ENCODE data around the gene C5orf15.

Gene C5orf15

GRCh38 chr5:133919148-133920136, 49.0 kb downstream of the C5orf15 start:
- DNase-seq (ENCODE audit: insufficient read length, low spot score) (no peak), FAIRE-seq (no peak)
- no peak for TF ChIP-seq POLR2A (IDR thresholded peaks at IDR 0.05; ENCODE audit: low read depth, low read length)

GRCh38 chr5:133918731-133919130, 49.7 kb downstream of the C5orf15 start:
- DNase-seq (ENCODE audit: insufficient read length, low spot score) (no peak), FAIRE-seq (no peak)
- TF ChIP-seq POLR2A (IDR thresholded peaks at IDR 0.05; ENCODE audit: low read depth, low read length), result no peak

GRCh38 chr5:133918316-133918715, 50.1 kb downstream of the C5orf15 start:
- no peak for FAIRE-seq
- DNase-seq (ENCODE audit: insufficient read length, low spot score), result no peak
- TF ChIP-seq POLR2A (IDR thresholded peaks at IDR 0.05; ENCODE audit: low read depth, low read length), result no peak

- no peak for DNase-seq (ENCODE audit: insufficient read length, low spot score)
- FAIRE-seq, result no peak
- no peak for TF ChIP-seq POLR2A (IDR thresholded peaks at IDR 0.05; ENCODE audit: low read depth, low read length)
Observed at GRCh38 chr5:133917785-133918184, 50.6 kb downstream of the C5orf15 start.

- DNase-seq (ENCODE audit: insufficient read length, low spot score), result no peak
- no peak for FAIRE-seq
- no peak for TF ChIP-seq POLR2A (IDR thresholded peaks at IDR 0.05; ENCODE audit: low read depth, low read length)
Observed at GRCh38 chr5:133916914-133917313, 51.5 kb downstream of the C5orf15 start.

- FAIRE-seq, result no peak
- no peak for TF ChIP-seq POLR2A (IDR thresholded peaks at IDR 0.05; ENCODE audit: low read depth, low read length)
- no peak for DNase-seq (ENCODE audit: insufficient read length, low spot score)
Observed at GRCh38 chr5:133916479-133916878, 51.9 kb downstream of the C5orf15 start.

- no peak for FAIRE-seq
- no peak for DNase-seq (ENCODE audit: insufficient read length, low spot score)
- no peak for TF ChIP-seq POLR2A (IDR thresholded peaks at IDR 0.05; ENCODE audit: low read depth, low read length)
Observed at GRCh38 chr5:133914434-133914833, 54.0 kb downstream of the C5orf15 start.

GRCh38 chr5:133913413-133914155, 54.8 kb downstream of the C5orf15 start:
- FAIRE-seq (no peak), DNase-seq (ENCODE audit: insufficient read length, low spot score) (no peak)
- no peak for TF ChIP-seq POLR2A (IDR thresholded peaks at IDR 0.05; ENCODE audit: low read depth, low read length)

- DNase-seq (ENCODE audit: insufficient read length, low spot score) (no peak), FAIRE-seq (no peak)
- no peak for TF ChIP-seq POLR2A (IDR thresholded peaks at IDR 0.05; ENCODE audit: low read depth, low read length)
Observed at GRCh38 chr5:133912951-133913350, 55.5 kb downstream of the C5orf15 start.

GRCh38 chr5:133910571-133910970, 57.9 kb downstream of the C5orf15 start:
- no peak for FAIRE-seq
- no peak for TF ChIP-seq POLR2A (IDR thresholded peaks at IDR 0.05; ENCODE audit: low read depth, low read length)
- DNase-seq (ENCODE audit: insufficient read length, low spot score), result no peak

- FAIRE-seq (no peak), DNase-seq (ENCODE audit: insufficient read length, low spot score) (no peak)
- TF ChIP-seq POLR2A (IDR thresholded peaks at IDR 0.05; ENCODE audit: low read depth, low read length), result no peak
Observed at GRCh38 chr5:133909603-133910002, 58.8 kb downstream of the C5orf15 start.

- DNase-seq (ENCODE audit: insufficient read length, low spot score) (no peak), FAIRE-seq (no peak)
- no peak for TF ChIP-seq POLR2A (IDR thresholded peaks at IDR 0.05; ENCODE audit: low read depth, low read length)
Observed at GRCh38 chr5:133907075-133907474, 61.4 kb downstream of the C5orf15 start.

- no peak for TF ChIP-seq POLR2A (IDR thresholded peaks at IDR 0.05; ENCODE audit: low read depth, low read length)
- FAIRE-seq, result no peak
- DNase-seq (ENCODE audit: insufficient read length, low spot score), result no peak
Observed at GRCh38 chr5:133906303-133906702, 62.1 kb downstream of the C5orf15 start.
